ENCODE measurements around the gene HIBCH.
"Not testable (repeated sequence)": the region's sequence is repeated elsewhere in the genome, so short reads cannot be mapped to it uniquely, and the experiment has no call there.

DNA sequence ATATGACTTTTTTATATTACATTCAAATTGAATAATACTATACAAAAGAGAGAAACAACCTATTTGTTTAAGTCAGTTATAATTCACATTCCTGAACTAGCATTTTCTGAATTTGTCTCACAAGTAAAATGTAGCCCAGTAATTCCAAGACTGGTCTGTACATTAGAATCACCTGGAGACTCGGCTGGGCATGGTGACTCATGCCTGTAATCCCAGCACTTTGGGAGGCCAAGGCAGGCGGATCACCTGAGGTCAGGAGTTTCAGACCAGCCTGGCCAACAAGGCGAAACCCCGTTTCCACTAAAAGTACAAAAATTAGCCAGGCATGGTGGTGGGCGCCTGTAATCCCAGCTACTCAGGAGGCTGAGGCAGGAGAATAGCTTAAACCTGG is 7.0 kb downstream of the HIBCH start:
- TF ChIP-seq, protein P1, sequence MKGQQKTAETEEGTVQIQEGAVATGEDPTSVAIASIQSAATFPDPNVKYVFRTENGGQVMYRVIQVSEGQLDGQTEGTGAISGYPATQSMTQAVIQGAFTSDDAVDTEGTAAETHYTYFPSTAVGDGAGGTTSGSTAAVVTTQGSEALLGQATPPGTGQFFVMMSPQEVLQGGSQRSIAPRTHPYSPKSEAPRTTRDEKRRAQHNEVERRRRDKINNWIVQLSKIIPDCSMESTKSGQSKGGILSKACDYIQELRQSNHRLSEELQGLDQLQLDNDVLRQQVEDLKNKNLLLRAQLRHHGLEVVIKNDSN (CRISPR knock-in tag; IDR thresholded peaks at IDR 0.05) = not testable (repeated sequence)
- TF ChIP-seq, protein P2, sequence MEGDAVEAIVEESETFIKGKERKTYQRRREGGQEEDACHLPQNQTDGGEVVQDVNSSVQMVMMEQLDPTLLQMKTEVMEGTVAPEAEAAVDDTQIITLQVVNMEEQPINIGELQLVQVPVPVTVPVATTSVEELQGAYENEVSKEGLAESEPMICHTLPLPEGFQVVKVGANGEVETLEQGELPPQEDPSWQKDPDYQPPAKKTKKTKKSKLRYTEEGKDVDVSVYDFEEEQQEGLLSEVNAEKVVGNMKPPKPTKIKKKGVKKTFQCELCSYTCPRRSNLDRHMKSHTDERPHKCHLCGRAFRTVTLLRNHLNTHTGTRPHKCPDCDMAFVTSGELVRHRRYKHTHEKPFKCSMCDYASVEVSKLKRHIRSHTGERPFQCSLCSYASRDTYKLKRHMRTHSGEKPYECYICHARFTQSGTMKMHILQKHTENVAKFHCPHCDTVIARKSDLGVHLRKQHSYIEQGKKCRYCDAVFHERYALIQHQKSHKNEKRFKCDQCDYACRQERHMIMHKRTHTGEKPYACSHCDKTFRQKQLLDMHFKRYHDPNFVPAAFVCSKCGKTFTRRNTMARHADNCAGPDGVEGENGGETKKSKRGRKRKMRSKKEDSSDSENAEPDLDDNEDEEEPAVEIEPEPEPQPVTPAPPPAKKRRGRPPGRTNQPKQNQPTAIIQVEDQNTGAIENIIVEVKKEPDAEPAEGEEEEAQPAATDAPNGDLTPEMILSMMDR (IDR thresholded peaks at IDR 0.05) = not testable (repeated sequence)
- not testable (repeated sequence) for TF ChIP-seq TP53 (CRISPR knock-in tag; IDR thresholded peaks at IDR 0.05)
